Transverse colon (tissue), 3 donors: ENCODE results near the gene CHST11.

Source experiments
- CTCF ChIP-seq, 5 experiments: fragments of 200-600 bp in 3 of 5; fragments of 450-650 bp in 2 of 5; sonication (generic) in 3 of 5; IDR thresholded peaks; 1 replicate in 2 of 5; 2 replicates in 3 of 5; pipeline ENCODE4 v1.5.1; 2016 to 2017; ENCODE audit warnings: antibody characterized with exemption in 5 of 5, inconsistent platforms in 3 of 5, mild to moderate bottlenecking in 2 of 5, moderate library complexity in 1 of 5
- EP300 ChIP-seq: sonication (generic); formaldehyde crosslinking; IDR thresholded peaks from one replicate; pipeline ENCODE4 v1.6.1; 2017; ENCODE audit warnings: antibody characterized with exemption, low read depth

DNA sequence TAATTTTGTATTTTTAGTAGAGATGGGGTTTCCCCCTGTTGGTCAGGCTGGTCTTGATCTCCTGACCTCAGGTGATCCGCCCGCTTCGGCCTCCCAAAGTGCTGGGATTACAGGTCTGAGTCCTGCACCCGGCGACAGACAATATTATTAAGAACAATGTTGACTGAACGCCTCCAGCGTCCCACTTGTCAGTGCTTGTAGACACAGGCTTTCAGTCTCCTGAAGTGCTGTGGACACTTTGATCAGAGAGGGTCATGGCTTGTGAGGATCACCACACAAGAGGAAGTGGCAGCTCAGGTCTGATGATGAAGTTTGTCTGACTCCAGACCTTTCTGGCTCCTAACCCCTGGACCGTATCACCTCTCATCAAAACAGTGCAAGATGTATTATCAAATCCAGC lies 114.6 kb downstream of the CHST11 start:
- TF ChIP-seq CTCF (IDR thresholded peaks at IDR 0.05), result no peak
- TF ChIP-seq EP300, result no peak
